NCI-H2227 (cell line): Measurements from ENCODE around the gene HTRA3.

Source experiments
- DNase-seq: peaks from one replicate; lab custom pipeline; 2025; ENCODE audit not compliant: unreplicated experiment; lab: John Stamatoyannopoulos, UW

The HTRA3 gene

GRCh38 chr4:8245884-8246833, 23.4 kb upstream of the HTRA3 start:
- no peak for DNase-seq

- DNase-seq, result no peak
These were observed 22.3 kb upstream of the HTRA3 start for GRCh38 chr4:8247047-8247930.

GRCh38 chr4:8248091-8248490, 21.5 kb upstream of the HTRA3 start:
- DNase-seq, result no peak

GRCh38 chr4:8250227-8250626, 19.3 kb upstream of the HTRA3 start:
- DNase-seq, result no peak

- no peak for DNase-seq
These were observed 18.9 kb upstream of the HTRA3 start for GRCh38 chr4:8250637-8251036.

GRCh38 chr4:8251110-8251883, 18.3 kb upstream of the HTRA3 start:
- DNase-seq, result no peak

GRCh38 chr4:8252301-8253173, 17.0 kb upstream of the HTRA3 start:
- DNase-seq, result no peak

- DNase-seq, result no peak
These were observed 15.5 kb upstream of the HTRA3 start for GRCh38 chr4:8254076-8254475.

GRCh38 chr4:8255698-8256441, 13.7 kb upstream of the HTRA3 start:
- no peak for DNase-seq

GRCh38 chr4:8257854-8258253, 11.7 kb upstream of the HTRA3 start:
- no peak for DNase-seq

- no peak for DNase-seq
These were observed 10.9 kb upstream of the HTRA3 start for GRCh38 chr4:8258552-8259212.

- DNase-seq, result no peak
These were observed 9.7 kb upstream of the HTRA3 start for GRCh38 chr4:8259743-8260430.

- DNase-seq, result no peak
These were observed 8.9 kb upstream of the HTRA3 start for GRCh38 chr4:8260656-8261111.

GRCh38 chr4:8261851-8262535, 7.6 kb upstream of the HTRA3 start:
- no peak for DNase-seq

GRCh38 chr4:8262637-8263322, 6.8 kb upstream of the HTRA3 start:
- no peak for DNase-seq

- DNase-seq, result no peak
These were observed 6.2 kb upstream of the HTRA3 start for GRCh38 chr4:8263397-8263796.

- peak; percentile 27 for DNase-seq
These were observed 5.4 kb upstream of the HTRA3 start for GRCh38 chr4:8264106-8264505.
